Cardiac fibroblast (primary cell): Measurements from ENCODE around the gene PGC.

ENCODE experiments used
- DNase-seq, 2 donors: peaks; one replicate each; pipeline versions ENCODE4 v3.0.0 to v3.0.0-alpha.2; 2010; ENCODE audit warnings: low read depth in 2 of 2
- H3K4me3 ChIP-seq, 2 donors: replicated peaks in 1 of 2; 1 replicate in 1 of 2; 2 replicates in 1 of 2; pipeline ENCODE4 v1.5.1; 2011; ENCODE audit warnings: low read depth in 2 of 2, low read length in 2 of 2, mild to moderate bottlenecking in 2 of 2, moderate library complexity in 1 of 2
- CTCF ChIP-seq: IDR thresholded peaks from one replicate; pipeline ENCODE4 v1.5.1; 2011; ENCODE audit warnings: low read depth, mild to moderate bottlenecking, low read length, inconsistent platforms

The PGC gene

GRCh38 chr6:41787219-41787917, 40.2 kb upstream of the PGC start, which contains the start of gene TOMM6:
TOMM6 (plus strand) TSS chr6:41787694; CDS start chr6:41787698, 4 bp downstream.
- peak; percentile 89 for TF ChIP-seq CTCF
- H3K4me3 ChIP-seq = peak within 1 kb of the TSS; percentile 77 to 96
- peak; percentile 96 for DNase-seq

- TF ChIP-seq CTCF = no peak
- DNase-seq = peak; percentile 80 to 82
- H3K4me3 ChIP-seq = peak overlapping the region; percentile 77 to 96
Observed at GRCh38 chr6:41786451-41787218, 39.4 kb upstream of the PGC start.

- no peak for TF ChIP-seq CTCF
- peak; percentile 24 to 49 for DNase-seq
- peak overlapping the region; percentile 49 to 77 for H3K4me3 ChIP-seq
Observed at GRCh38 chr6:41785689-41786450, 38.7 kb upstream of the PGC start.

GRCh38 chr6:41785254-41785653, 38.1 kb upstream of the PGC start:
- DNase-seq = no peak
- TF ChIP-seq CTCF = no peak
- no peak overlapping the region for H3K4me3 ChIP-seq

- no peak overlapping the region for H3K4me3 ChIP-seq
- no peak for DNase-seq
- TF ChIP-seq CTCF = no peak
Observed at GRCh38 chr6:41784581-41785171, 37.5 kb upstream of the PGC start.

GRCh38 chr6:41783106-41783780, 36.0 kb upstream of the PGC start:
- no peak for DNase-seq
- no peak overlapping the region for H3K4me3 ChIP-seq
- TF ChIP-seq CTCF = no peak
